EL (cell line): ENCODE data around the gene DLL4.
"Not testable (repeated sequence)": the region's sequence is repeated elsewhere in the genome, so short reads cannot be mapped to it uniquely, and the experiment has no call there.

Source experiments
- DNase-seq: peaks from one replicate; pipeline ENCODE4 v3.0.0-alpha.2; 2016

DLL4 gene

GRCh38 chr15:40961740-40962139 is 32.6 kb downstream of the DLL4 start:
- DNase-seq, result not testable (repeated sequence)

- not testable (repeated sequence) for DNase-seq
These were observed 33.2 kb downstream of the DLL4 start for GRCh38 chr15:40962317-40962716.

GRCh38 chr15:40963201-40963600 is 34.1 kb downstream of the DLL4 start:
- DNase-seq, result no peak

- DNase-seq, result no peak
These were observed 34.9 kb downstream of the DLL4 start for GRCh38 chr15:40964006-40964405.

GRCh38 chr15:40964634-40965033 is 35.5 kb downstream of the DLL4 start:
- no peak for DNase-seq

- DNase-seq, result no peak
These were observed 39.3 kb downstream of the DLL4 start for GRCh38 chr15:40968290-40969085.

- DNase-seq, result no peak
These were observed 40.2 kb downstream of the DLL4 start for GRCh38 chr15:40969363-40969762.

- DNase-seq, result no peak
These were observed 45.7 kb downstream of the DLL4 start for GRCh38 chr15:40974879-40975278.

- no peak for DNase-seq
These were observed 47.7 kb downstream of the DLL4 start for GRCh38 chr15:40976819-40977218.

- DNase-seq, result no peak
These were observed 49.0 kb downstream of the DLL4 start for GRCh38 chr15:40978141-40978540.

GRCh38 chr15:40978562-40978961 is 49.4 kb downstream of the DLL4 start:
- DNase-seq, result no peak

- no peak for DNase-seq
These were observed 52.0 kb downstream of the DLL4 start for GRCh38 chr15:40981186-40981585.

- peak; percentile 94 for DNase-seq
These were observed 53.7 kb downstream of the DLL4 start for GRCh38 chr15:40982855-40983254.

- no peak for DNase-seq
These were observed 55.3 kb downstream of the DLL4 start for GRCh38 chr15:40984406-40984805.

GRCh38 chr15:40984964-40985363 is 55.8 kb downstream of the DLL4 start:
- DNase-seq, result peak; percentile 88

- DNase-seq, result peak; percentile 65
These were observed 56.6 kb downstream of the DLL4 start for GRCh38 chr15:40985541-40986330.

GRCh38 chr15:40986820-40987219 is 57.7 kb downstream of the DLL4 start:
- no peak for DNase-seq

- DNase-seq, result no peak
These were observed 59.0 kb downstream of the DLL4 start for GRCh38 chr15:40988156-40988555.
